HG03135 (cell line): ENCODE measurements around the gene FHIT.
"Not testable (repeated sequence)": the region's sequence is repeated elsewhere in the genome, so short reads cannot be mapped to it uniquely, and the experiment has no call there.

ENCODE experiments used
- ATAC-seq: cut with Tn5 transposase; IDR thresholded peaks from one replicate; pipeline ENCODE4 v1.9.1; 2021; ENCODE audit warnings: mild to moderate bottlenecking, moderate library complexity; ENCODE audit not compliant: unreplicated experiment

Gene FHIT

DNA sequence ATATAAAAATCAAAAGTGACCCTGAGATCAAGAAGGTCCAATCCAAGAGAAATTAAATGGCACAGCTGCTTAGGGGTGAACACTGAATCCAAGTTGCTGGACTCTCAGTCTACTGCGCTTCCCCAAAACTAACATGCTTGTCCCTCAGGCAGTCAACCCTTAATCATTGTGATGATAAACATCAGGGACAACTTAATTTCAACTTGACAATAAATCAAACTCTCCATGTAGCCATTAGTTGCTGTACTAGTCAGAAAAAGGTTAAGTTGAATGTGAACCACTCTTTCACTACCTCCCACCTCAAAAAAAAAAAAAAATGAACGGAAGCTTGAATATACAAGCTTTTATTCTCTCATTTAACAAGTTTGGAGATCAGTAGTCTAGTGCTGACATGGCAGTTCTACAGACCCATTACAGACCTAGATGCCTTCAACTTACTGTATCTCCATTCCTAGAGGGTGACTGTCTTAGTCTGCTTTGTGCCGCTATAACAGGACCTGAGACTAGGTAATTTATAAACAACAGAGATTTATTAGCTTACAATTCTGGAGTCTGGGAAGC, 185.7 kb downstream of the FHIT start:
- ATAC-seq, result no peak

DNA sequence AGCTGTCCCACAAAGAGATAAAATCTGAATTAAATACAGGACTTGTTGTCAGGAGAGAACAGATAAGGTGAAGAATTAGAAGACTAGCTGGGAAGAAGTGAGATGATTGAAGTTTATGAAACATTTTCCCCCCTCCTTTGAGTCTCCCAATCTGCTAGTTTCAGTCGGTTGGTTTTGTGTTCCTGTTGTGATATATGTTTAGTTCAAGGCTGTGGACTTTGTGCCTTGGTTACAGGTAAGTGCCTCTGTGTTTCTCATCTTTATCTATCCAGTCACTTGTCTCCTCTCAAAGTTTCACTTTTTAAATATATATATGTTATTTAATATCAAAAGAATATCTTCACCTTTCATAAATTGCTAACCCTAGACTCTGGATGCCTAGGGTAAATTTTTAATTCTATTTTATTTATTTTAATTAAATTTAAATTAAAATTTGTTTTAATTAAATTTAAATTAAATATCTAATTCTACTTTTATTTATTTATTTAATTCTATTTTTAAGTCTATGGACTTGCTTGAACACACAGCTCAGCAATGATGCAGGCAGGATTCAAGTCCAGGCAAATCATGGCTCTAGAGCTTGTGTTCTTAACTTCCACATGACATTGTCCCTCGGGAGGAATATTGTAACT, 190.0 kb downstream of the FHIT start:
- ATAC-seq, result no peak

DNA sequence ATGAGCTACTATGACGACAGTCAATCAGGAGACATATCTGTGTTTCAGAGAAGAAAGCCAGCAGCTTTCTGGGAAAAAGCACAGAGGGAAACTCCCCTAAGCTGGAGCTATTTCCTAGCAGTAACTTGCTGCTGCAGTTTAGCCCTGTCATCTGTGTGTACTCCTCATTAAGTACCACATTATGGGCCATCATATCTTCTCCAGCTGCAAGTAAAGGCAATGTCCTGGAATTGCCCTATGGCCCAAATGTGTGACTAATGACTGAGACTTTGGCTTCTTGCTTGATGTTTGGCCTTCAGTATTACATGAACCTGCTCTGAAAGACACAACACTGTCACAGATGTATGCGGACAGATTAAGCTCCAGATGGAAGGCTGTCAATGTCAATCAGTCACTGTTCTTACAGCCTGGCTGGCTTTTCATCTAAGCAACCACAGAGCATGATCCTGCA, 190.8 kb downstream of the FHIT start:
- ATAC-seq, result no peak

DNA sequence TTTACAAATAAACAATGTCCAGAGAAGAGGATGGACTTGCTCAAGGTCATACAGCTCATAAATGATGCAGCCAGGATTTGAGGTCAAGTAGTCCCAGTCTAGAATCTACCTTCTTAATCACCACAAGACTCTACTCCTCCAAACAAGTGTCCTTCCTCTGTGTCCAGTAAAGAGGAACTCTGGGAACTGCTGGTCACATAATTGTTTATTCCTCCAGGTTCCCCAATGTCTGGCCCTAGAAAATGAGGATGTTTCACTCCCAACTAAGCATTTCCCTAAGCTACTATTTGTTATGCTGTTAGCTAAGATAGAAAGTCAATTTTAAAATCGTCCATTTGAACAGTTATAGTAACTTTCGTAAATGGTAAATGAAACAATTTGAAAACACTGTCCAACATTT, 192.4 kb downstream of the FHIT start:
- no peak for ATAC-seq

DNA sequence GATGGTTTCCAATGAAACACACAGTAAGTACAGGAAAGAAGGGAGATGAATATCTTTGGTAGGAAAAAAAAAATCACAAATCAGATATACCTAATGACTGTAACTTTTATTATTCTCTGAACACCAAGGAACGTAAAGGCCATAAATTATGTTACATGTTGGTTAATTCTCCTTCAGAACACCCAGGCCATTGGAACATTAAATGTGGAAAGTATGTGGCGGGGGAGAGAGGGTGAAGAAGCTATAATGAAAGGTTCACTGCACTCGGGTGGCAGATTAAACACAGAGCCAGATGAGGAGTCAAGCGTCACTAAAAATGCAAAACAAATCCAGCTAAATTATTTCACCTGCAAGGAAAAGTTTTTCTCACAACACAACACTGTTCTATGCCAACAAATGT, 193.8 kb downstream of the FHIT start:
- ATAC-seq, result no peak

DNA sequence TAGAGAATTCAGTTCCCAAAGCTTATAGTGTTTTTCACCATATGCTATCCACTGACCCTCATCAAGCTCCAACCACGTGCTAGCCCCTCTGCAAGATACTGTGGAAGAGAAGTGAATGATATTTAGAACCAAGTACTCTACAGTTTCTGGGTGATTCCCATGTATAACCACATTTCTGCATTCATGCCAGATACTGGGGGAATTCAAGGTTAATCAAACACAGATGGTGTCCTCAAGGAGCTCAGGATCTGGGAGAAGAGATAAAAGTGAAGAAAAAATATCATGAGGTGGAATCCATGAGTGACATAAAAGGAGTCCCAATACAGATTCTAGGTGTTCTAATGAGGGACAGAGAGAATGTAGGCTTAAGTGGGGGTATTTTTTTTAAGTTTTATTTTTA, 195.8 kb downstream of the FHIT start:
- ATAC-seq, result no peak

DNA sequence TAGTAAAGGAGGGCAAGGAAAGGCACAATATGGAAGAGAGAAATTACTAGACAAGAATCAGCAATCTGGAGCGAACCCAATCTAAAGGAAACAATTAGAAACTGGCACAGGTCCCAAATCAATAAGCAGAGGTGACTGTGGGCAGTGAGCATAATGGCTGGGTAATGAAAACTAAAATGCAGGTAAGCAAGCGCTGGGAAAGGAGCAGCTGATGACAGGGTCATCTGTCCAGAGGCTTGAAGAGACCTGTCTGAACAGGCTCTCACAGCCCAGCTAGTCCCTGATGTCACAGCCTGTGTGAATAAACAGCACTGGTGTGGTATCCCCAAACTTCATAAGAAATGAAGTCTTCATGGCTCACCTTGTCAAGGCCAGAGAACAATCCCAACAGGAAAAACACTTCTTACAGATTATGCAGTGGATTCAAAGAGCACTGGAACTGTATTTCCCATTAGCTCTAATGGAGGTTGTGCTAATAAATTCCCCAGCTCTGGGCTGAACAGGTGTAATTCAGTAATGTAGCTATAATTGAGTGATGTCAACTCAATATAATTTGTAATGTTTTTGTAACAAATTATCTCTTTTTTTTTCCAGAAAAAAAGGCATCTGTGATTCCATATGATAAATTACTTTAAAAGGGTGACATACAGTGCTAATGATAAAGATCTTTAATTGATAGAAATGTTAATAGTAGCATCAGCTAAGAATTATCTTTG, 197.3 kb downstream of the FHIT start:
- no peak for ATAC-seq

DNA sequence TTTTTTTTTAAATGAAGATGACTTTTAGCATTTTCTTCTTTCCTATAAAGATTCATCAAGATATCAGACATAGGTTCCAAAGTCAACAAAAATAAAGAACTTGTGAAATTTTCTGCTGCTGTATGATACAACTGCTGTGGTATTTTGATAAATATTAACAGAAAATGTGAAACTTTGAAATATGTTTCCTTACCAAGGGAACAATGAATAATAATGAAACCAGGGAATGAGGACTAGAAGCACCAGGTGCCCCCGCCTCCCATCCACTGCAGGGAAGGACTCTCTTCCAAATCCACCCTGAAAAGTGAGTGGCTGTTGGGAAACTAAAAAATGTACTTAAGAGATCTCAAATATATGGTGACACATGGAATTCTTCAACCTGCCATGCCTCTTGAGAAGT, 198.4 kb downstream of the FHIT start:
- no peak for ATAC-seq

DNA sequence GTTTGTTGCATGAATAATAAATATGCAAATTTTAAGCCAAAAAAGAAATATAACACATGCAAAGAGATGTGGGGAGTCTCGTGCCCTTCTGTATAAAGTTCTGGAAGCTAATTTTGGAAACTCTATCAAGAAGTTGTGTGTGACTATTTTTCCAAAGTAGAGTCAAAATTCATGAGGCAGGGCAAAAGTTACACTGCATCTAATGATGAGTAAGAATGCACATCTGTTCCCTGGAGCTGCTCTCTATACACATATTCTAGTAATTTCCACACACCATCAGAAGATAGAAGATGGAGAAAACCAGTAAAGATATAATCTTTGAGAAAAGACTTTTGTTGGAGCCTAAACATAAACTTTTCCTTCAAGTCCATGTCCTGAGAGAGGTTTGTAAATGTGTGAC, 199.6 kb downstream of the FHIT start:
- no peak for ATAC-seq

DNA sequence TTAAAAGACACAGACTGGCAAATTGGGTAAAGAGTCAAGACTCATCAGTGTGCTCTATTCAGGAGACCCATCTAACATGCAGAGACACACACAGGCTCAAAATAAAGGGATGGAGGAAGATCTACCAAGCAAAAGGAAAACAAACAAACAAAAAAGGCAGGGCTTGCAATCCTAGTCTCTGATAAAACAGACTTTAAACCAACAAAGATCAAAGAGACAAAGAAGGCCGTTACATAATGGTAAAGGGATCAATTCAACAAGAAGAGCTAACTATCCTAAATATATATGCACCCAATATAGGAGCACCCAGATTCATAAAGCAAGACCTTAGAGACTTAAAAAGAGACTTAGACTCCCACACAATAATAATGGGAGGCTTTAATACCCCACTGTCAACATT, 206.1 kb downstream of the FHIT start:
- ATAC-seq, result not testable (repeated sequence)

DNA sequence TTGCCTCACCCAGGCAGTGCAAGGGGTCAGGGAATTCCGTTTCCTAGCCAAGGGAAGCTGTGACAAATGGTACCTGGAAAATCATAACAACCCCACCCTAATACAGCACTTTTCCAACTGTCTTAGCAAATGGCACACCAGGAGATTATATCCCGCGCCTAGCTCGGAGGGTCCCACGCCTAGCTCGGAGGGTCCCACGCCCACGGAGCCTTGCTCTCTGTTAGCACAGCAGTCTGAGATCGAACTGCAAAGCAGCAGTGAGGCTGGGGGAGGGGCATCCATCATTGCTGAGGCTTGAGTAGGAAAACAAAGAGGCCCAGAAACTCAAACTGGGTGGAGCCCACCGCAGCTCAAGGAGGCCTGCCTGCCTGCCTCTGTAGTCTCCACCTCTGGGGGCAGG, 208.1 kb downstream of the FHIT start:
- no peak for ATAC-seq

DNA sequence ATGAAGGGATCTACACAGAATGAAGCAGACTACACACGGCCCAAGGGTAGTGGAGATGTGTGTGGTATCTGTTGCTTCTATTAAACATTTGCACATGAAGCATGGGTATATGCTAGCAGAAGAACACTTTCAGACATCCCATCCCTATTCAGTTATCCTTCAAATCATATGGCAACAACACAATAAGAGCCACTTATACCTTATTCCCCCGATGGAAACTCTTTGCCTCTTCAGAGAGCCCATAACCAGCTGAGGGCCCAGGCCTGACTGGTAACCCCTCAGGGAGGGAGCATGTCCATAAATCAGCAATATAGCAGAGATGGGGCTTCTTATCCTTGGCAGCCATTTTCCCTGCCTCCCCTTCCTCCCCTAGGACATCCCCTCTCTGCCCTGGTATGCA, 210.6 kb downstream of the FHIT start:
- ATAC-seq, result no peak

DNA sequence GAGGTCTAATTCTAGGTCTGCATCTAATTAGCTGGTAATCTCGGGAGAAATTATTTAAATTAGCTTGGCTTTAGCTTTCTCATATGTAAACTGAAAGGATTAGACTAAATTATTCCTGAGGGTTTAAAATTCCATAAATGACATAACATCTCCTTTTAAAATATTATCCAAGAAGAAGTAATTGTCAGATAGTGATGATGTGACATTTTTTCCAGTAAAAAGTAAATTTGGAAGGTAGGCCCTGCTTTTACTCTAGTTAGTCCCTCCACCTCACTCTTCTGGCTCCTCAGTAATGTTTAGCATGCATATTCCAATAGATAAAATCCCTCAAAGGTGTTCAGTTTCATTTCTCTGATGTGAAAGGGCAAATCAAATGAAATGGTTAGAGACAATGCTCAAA, 215.7 kb downstream of the FHIT start:
- ATAC-seq, result no peak

DNA sequence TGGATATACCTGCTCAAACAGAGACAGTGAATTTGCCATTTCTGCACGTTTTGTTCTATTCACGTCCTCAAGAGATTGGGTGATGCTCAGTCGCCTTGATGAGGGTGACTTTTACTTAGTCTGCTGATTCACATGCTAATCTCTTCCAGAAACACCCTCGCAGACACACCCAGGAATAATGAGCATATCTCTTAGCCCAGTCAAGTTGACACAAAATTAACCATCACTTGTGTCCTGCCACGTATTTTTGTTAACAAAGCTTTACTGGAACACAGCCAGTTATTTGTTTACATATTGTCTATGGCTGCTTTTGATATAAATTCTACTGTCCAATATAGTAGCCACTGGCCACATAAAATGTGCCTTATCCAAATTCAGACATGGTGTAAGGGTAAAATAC, 218.3 kb downstream of the FHIT start:
- no peak for ATAC-seq

DNA sequence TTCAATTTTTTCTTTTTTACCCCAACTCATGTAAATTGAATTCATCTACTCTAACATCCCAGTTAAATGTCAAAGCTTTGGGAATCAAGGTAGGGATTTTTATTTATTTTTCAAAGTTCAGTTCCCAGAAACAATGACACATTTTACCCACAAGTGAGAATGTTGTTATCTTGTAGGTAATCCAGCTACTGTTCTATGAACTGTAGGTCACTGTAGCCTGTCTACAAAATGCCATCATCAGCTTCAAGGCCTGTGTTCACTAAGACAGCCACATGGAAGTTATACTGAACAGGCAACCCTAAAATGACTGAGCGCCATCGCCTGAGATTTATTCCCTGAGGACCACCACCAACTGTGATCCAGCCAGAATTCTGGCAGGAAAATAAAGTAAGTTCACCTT, 219.7 kb downstream of the FHIT start:
- no peak for ATAC-seq

DNA sequence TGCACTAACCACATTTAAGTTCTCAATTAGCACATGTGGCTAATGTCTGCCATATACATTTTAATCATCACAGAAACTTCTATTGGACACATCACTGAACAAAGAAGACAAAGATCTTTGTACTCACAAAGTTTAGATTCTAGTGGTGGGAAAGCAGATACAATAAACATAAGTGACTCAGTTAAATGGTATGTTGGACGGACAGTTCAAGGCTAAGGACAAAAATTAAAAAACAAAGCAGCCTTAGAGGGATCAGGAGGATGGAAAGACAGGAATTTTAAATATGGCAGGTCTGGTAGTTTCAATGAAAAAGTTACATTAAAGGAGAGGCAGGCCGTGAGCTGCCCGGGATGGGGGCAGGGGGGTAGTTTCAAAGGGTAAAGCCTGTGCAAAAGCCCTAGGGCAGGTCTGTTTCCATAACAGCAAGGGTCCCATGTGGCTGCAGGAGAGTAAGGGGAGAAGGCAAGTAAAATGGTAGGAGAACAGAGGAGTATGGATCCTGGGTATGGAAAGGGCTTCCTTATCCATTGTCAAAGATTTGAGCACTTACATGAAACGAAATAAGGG, 220.7 kb downstream of the FHIT start:
- no peak for ATAC-seq

DNA sequence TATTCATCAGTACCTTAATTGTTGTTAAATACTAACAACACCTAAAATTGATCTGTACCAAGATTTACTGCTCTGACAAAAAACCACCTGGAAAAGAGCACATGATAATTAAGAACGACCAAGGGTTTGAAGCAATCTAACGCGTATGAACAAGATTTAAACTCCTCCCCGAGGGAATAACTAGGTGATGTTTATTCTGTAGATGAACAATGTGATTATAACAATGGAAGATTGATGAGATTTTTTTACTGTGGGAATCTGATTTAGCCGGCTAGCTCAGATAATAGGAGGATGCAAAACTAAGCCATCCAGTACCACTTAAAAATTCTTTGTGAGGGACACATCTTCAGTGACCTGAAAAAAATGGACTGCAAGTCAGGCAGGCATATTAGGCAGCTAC, 222.1 kb downstream of the FHIT start:
- no peak for ATAC-seq

DNA sequence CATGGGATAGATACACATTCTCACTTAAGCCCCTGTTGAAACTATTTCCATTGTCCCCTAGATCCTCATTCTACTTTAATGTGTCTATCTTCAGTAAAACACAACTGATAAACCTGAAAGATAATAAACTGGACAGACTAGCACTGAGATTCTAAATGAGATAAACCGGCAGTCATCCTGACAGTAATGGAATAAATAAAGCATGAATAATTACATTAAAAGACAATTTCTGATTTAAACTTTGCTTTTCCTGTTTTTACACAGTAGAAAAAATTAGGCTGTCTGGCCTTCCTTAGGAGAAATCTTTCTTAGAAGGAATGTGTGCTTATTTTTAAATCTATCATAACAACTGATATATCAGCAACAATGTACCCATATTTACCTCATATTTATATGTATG, 232.4 kb downstream of the FHIT start:
- no peak for ATAC-seq

DNA sequence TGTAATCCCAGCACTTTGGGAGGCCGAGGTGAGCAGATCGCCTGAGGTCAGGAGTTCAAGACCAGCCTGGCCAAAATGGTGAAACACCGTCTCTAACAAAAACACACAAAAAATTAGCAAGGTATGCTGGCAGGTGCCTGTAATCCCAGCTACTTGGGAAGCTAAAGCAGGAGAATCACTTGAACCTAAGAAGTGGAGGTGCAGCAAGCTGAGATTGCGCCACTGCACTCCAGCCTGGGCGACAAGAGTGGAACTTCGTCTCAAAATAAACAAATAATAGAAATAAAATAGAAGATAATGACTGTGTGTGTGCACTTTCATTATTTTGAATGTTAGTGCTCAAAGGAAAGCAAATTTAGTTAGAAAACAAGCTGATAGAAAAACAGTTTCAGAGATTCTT, 234.2 kb downstream of the FHIT start:
- ATAC-seq, result not testable (repeated sequence)

DNA sequence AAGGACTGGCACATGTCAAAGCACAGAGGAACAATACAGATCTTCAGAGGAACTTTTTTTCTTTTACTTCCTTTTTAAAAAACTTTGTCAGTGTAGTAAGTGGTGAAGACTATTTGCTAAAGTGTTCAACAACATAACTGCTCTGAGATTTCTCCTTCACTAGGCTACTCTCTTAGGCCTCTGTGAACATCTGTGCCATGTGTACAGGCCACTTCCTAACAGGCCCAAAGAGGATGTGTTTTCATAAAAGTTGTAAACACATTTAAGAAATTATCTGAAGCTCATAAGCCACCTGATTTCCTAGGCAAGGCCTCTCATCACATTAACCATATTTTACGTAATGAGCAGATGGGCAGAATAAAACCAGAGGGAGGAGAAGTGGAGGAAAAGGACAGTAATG, 235.4 kb downstream of the FHIT start:
- no peak for ATAC-seq

DNA sequence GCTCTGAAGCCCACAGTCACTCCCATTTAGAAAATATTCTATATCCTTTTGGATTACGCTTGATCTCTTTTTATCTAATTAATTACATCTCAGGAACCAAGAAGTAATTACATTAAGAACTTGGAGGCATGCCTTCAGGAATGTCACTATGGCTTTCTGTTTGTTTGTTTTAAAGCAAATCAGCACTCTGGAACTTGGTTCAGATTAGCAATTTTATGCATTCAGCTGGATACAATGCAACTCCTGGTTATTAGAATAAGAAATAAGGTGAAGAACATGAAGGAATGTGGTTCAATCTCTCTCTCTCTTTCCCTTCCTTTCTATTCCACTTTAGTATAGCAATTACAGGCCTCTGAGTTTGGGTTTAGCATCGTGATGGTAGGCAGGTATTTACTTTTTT, 235.8 kb downstream of the FHIT start:
- ATAC-seq, result no peak

DNA sequence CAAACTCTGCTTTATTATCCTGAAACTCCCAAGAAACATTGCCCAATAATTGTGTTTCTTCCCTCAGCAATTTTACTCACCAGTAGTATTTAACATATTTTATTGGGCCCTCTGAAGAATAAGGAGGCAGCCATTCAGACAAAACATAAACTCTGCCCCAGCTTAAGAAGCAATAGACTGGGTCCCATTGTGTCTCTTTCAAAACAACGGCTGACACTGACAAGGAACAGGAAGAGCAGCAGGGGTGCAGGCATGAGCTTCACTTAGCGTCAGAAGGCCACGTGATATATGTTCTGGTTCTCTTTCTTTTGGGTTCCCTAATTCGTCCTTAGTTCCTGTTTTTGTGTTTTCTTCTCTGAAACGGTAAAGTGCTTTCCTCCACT, 242.3 kb downstream of the FHIT start:
- no peak for ATAC-seq
